Right lobe of liver (tissue), 6 donors: Measurements from ENCODE around the gene IL24. TPM values are rescaled to one million over a fixed set of nuclear protein-coding genes. Genes with fewer than 3 reads are reported as not detected.

Experiments used
- ATAC-seq, 4 donors: fragments of 200-7000 bp; cut with Tn5 transposase; one replicate each; pipeline ENCODE4 v1.9.1; 2020; ENCODE audit warnings: mild to moderate bottlenecking in 4 of 4, moderate library complexity in 4 of 4
- DNase-seq, 3 donors: peaks; one replicate each; pipeline ENCODE4 v3.0.0-alpha.2; 2020
- H3K27ac ChIP-seq, 3 donors: fragments of 200-600 bp; one replicate each; pipeline ENCODE4 v1.8.0; 2022
- H3K27me3 ChIP-seq, 2 donors: fragments of 200-600 bp; one replicate each; pipeline ENCODE4 v1.8.0; 2022
- H3K36me3 ChIP-seq, 4 donors: fragments of 200-600 bp; sonication (generic) in 1 of 4; one replicate each; pipeline versions ENCODE4 v1.5.1 to v1.8.0; 2017 to 2022; ENCODE audit warnings: control low read depth in 1 of 4
- H3K4me1 ChIP-seq, 4 donors: fragments of 200-600 bp; sonication (generic) in 1 of 4; one replicate each; pipeline versions ENCODE4 v1.5.1 to v1.8.0; 2017 to 2022; ENCODE audit warnings: control low read depth in 1 of 4
- H3K4me3 ChIP-seq, 3 donors: fragments of 200-600 bp; one replicate each; pipeline ENCODE4 v1.8.0; 2022
- H3K9me3 ChIP-seq, 4 donors: fragments of 200-600 bp; sonication (generic) in 1 of 4; one replicate each; pipeline versions ENCODE4 v1.5.1 to v1.8.0; 2017 to 2022; ENCODE audit warnings: control low read depth in 1 of 4
- POLR2A ChIP-seq: fragments of 450-650 bp; IDR thresholded peaks from one replicate; pipeline ENCODE4 v1.6.1; 2017; ENCODE audit warnings: antibody characterized with exemption, mild to moderate bottlenecking
- WGBS: methylation state at CpG from one replicate; pipeline ENCODE4 v1.1.6; 2018; ENCODE audit warnings: low coverage, low lambda C conversion rate; ENCODE audit not compliant: insufficient coverage; ENCODE audit errors: missing lambda C conversion rate; 5-methylcytosine and 5-hydroxymethylcytosine counted together
- intact Hi-C, 2 donors: fragments of 100-400 bp; cut with DNase I; formaldehyde crosslinking; loops; one replicate each; pipeline versions ENCODE4 v1.11.2 to v1.14.1; 2022
- total RNA-seq, 6 experiments: library from RNA; depleted of rRNA in 2 of 6; stranded (reverse); fragments of >200 nt in 2 of 6; fragmentation: NEBNext Ultra II Directional in 3 of 6; extraction: Animal tissue kit (Norgen Biotek cat#: 25700) in 3 of 6; gene quantifications; one replicate each; pipeline versions ENCODE4 v1.1.0 to v1.2.4, GENCODE V29; 2016 to 2023
- TF ChIP-seq, protein P1 (sequence below), 4 donors: fragments of 200-600 bp in 3 of 4; fragments of 450-650 bp in 1 of 4; IDR thresholded peaks; one replicate each; pipeline versions ENCODE4 v1.5.1 to v1.8.0; 2016 to 2022; ENCODE audit warnings: antibody characterized with exemption in 4 of 4, mild to moderate bottlenecking in 2 of 4
- donor health status: DM: no; HTN: yes; CAD: no.
- donor health status: DM: no; HTN: no; CAD: no.
- donor health status: DM: no; HTN: no; CAD: no.
- donor health status: DM: no; HTN: yes; CAD: no.
- donor health status: DM: no; HTN: yes; CAD: no.

IL24 gene
- total RNA-seq, 6 experiments from 2014 or later = not detected

DNA sequence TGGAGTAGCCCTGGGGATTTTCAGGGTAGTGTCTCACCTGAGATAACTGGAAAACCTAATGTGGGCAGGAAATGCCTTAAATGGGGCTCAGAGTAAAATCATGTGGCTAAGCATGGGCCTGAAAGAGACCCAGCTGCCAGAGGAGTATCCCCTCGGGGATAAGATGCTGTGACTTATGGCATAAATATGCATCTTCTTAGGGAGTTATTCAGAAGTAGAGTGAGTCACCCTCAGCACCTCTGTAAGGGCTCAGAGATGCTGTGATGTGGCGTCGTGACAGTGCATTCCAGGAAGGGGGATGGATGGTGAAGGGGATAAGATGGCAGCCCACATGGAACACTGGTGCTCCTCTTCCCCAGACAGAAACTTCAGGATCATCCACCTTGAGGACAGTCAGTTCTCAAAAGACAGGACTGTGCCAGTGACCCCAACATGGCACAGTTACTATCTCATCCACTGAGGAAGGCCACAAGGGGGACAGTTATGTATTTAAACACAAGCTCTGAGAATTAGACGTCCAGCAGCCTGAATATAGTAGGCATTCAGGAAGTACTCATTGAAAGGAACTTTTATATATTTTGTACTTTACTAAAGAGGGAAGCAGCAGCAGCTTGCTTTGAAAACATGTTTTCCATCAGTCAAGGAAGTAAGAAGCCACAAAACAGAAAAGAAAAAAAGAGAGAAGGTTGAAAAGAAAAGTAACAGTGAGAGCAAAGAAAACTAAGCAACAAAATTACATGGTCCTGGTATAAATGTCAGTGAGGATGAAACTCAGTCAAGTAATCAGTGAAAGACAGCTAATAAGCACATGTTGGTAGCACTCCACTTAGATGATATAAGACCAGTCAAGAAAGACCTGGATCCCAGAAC, 8.3 kb downstream of the IL24 start:
- DNase-seq (no peak), ATAC-seq (no peak)
- H3K4me1 ChIP-seq = peaks cover 0 to 10% (median 0%) of the 10 kb centered on the region in 4 donors
- H3K4me3 ChIP-seq = no peak overlapping the region
- no peak for TF ChIP-seq POLR2A
- TF ChIP-seq, protein P1, sequence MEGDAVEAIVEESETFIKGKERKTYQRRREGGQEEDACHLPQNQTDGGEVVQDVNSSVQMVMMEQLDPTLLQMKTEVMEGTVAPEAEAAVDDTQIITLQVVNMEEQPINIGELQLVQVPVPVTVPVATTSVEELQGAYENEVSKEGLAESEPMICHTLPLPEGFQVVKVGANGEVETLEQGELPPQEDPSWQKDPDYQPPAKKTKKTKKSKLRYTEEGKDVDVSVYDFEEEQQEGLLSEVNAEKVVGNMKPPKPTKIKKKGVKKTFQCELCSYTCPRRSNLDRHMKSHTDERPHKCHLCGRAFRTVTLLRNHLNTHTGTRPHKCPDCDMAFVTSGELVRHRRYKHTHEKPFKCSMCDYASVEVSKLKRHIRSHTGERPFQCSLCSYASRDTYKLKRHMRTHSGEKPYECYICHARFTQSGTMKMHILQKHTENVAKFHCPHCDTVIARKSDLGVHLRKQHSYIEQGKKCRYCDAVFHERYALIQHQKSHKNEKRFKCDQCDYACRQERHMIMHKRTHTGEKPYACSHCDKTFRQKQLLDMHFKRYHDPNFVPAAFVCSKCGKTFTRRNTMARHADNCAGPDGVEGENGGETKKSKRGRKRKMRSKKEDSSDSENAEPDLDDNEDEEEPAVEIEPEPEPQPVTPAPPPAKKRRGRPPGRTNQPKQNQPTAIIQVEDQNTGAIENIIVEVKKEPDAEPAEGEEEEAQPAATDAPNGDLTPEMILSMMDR (IDR thresholded peaks at IDR 0.05) = no peak
- no peaks in the 10 kb centered on the region for H3K9me3 ChIP-seq
- H3K36me3 ChIP-seq = no peaks in the 10 kb centered on the region
- H3K27me3 ChIP-seq = no peaks in the 10 kb centered on the region
- whole genome bisulfite sequencing = 67% methylated on average over 3 of the region's 4 CpGs
- intact Hi-C loops = no loop called here
- H3K27ac ChIP-seq = no peak overlapping the region

DNA sequence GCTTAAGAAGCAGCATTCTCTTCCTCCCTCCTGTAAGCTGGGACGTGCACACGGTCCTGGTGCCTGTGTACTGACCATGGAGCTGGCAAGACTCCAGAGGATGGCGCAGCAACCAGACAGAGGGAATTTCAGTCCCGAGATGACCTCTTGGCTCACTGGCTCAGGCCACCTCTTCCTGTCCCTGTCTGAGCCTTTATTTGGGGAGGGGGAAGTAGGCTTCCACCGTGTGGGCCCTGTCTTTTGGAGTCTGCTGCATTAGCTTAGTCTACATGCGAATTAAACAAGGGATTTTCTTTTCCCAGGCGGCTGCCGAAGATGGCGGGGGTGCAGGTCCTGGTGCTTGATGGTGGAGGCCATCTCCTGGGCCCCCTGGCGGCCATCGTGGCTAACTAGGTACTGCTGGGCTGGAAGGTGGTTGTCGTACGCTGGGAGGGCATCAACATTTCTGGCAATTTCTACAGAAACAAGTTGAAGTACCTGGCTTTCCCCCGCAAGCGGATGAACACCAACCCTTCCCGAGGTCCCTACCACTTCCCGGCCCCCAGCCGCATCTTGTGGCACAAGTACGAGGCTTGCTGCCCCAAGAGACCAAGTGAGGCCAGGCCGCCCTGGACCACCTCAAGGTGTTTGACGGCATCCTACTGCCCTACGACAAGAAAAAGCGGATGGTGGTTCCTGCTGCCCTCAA, 10.2 kb downstream of the IL24 start:
- ATAC-seq = peak; percentile 44 to 62 (median 54)
- WGBS = 63% methylated on average over 12 of the region's 23 CpGs
- Histone ChIP-seq H3K4me3 (no peak overlapping the region), H3K27ac (no peak overlapping the region), H3K27me3 (no peaks in the 10 kb centered on the region), H3K9me3 (no peaks in the 10 kb centered on the region), H3K36me3 (no peaks in the 10 kb centered on the region), H3K4me1 (peaks cover 0 to 10% (median 0%) of the 10 kb centered on the region in 4 donors)
- intact Hi-C loops = no loop called here
- DNase-seq = peak; percentile 66 to 72 (median 70)
- TF ChIP-seq POLR2A = no peak
- TF ChIP-seq, protein P1 (IDR thresholded peaks at IDR 0.05) = peak; percentile 18 to 39 (median 25)

DNA sequence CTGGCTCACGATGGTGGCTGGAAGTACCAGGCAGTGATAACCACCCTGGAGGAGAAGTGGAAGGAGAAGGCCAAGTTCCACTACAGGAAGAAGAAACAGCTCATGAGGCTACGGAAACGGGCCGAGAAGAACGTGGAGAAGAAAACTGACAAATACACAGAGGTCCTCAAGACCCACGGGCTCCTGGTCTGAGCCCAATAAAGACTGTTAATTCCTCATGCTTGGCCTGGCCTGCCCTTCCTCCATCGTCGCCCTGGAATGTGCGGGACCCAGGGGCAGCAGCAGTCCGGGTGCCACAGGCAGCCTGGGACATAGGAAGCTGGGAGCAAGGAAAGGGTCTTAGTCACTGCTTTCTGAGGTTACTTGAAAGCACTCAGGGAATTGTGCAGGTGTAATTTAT, 10.8 kb downstream of the IL24 start:
- Histone ChIP-seq H3K4me3 (no peak overlapping the region), H3K9me3 (no peaks in the 10 kb centered on the region), H3K27ac (no peak overlapping the region), H3K4me1 (peaks cover 0 to 10% (median 0%) of the 10 kb centered on the region in 4 donors), H3K27me3 (no peaks in the 10 kb centered on the region), H3K36me3 (no peaks in the 10 kb centered on the region)
- intact Hi-C loops = no loop called here
- TF ChIP-seq, protein P1 (IDR thresholded peaks at IDR 0.05) = no peak
- no peak for TF ChIP-seq POLR2A
- 95% methylated on average over 10 of the region's 10 CpGs for WGBS
- ATAC-seq (no peak), DNase-seq (no peak)

DNA sequence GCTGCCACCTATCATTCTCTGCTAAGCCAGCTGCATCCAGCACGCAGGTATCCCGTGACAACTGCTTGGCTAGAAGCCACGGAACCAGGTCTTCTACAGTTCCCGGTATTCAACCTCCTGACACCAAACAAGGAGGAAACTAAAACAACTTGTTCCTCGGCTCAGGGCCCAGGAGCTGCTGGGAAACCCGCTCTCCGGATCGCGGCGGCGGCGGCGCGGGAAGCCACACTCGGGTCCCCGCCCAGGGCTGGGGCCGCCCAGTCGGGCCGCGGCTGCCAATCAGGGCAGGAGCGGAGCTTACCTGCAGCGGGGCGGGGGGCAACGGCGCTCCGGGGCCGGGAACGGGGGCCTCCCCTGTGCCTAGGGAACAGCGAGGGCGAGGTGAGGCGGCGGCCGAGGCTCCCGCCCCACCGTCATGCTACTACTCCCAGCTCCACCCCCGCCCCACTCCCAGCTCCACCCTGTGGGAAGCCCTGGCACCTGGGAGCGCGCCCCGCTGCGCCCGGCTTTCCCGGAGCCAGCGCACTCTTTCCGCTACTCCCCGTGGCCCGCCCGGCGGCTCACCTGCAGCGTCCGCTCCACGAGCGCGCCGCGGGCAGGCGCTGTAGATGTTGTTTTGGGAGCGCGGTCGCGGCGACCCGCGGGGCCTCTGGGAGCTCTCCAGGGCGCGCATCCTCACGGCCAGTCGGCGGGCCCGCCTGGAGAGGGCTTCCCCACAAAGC, 12.1 kb downstream of the IL24 start:
- Histone ChIP-seq H3K27me3 (no peaks in the 10 kb centered on the region), H3K36me3 (no peaks in the 10 kb centered on the region), H3K4me1 (peaks cover 0 to 10% (median 0%) of the 10 kb centered on the region in 4 donors), H3K4me3 (peak overlapping the region; percentile 46 to 54 (median 52)), H3K27ac (peak overlapping the region in 2 of 3 donors; percentile 34 to 47), H3K9me3 (no peaks in the 10 kb centered on the region)
- peak; percentile 65 to 86 (median 76) for DNase-seq
- TF ChIP-seq, protein P1 (IDR thresholded peaks at IDR 0.05) = no peak
- no peak for TF ChIP-seq POLR2A
- 0% methylated on average over 2 of the region's 69 CpGs for WGBS
- intact Hi-C loops = no loop called here
- ATAC-seq = peak; percentile 66 to 83 (median 76)
